Measurements from ENCODE around the gene TP53. TPM values are rescaled to one million over a fixed set of nuclear protein-coding genes. Genes with fewer than 3 reads are reported as not detected.
"Not testable (repeated sequence)": the region's sequence is repeated elsewhere in the genome, so short reads cannot be mapped to it uniquely, and the experiment has no call there.

TP53 gene
- total RNA-seq, 1 experiment from 2014 or later, result 9.2 TPM

DNA sequence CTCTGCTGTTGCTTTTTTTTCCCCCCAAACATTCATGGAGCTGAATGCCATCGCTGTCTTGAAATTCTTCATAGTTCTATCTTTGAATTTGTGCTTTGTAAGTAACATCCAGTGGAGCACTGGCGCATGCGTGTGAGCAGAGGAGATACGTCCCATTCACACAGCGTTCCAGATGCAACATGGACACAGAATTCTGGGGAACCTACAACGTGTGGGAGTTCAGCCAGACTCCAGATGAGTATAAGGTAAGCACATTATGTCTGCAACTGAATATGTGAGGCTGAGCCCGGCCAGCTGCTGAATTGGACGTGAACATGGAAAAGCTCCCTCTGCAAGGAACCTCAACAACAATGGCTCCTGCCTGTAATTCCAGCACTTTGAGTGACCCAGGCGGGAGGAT lies 40.8 kb downstream of the TP53 start:
- POLR2A ChIA-PET, result no interaction called here
- Mint-ChIP-seq H3K27me3 (ENCODE audit: insufficient read depth, unreplicated experiment) (peaks cover 8% of the 10 kb centered on the region), H3K36me3 (ENCODE audit: insufficient read depth, unreplicated experiment) (no peaks in the 10 kb centered on the region), H3K27ac (ENCODE audit: unreplicated experiment) (no peak overlapping the region), H3K4me1 (ENCODE audit: low read depth, unreplicated experiment) (peaks cover 10% of the 10 kb centered on the region), H3K9me3 (ENCODE audit: unreplicated experiment) (no peaks in the 10 kb centered on the region), H3K4me3 (ENCODE audit: unreplicated experiment) (no peak overlapping the region)
- no peaks in the 10 kb centered on the region for H3K27me3 ChIP-seq (replicated peaks; ENCODE audit: control insufficient read depth, insufficient read depth, low read length)
- intact Hi-C loops (cut with micrococcal nuclease; ENCODE audit: unreplicated experiment), result no loop called here
- no peak overlapping the region for H3K4me3 ChIP-seq (ENCODE audit: low read depth, low read length)
- BruUV-seq (replicated peaks), result no TSS peak
- H3K4me1 ChIP-seq, result no peaks in the 10 kb centered on the region
- H3K36me3 ChIP-seq (ENCODE audit: control insufficient read depth, insufficient read depth, low read length), result no peaks in the 10 kb centered on the region
- DNase-seq, result no peak
- TF ChIP-seq, protein P1, sequence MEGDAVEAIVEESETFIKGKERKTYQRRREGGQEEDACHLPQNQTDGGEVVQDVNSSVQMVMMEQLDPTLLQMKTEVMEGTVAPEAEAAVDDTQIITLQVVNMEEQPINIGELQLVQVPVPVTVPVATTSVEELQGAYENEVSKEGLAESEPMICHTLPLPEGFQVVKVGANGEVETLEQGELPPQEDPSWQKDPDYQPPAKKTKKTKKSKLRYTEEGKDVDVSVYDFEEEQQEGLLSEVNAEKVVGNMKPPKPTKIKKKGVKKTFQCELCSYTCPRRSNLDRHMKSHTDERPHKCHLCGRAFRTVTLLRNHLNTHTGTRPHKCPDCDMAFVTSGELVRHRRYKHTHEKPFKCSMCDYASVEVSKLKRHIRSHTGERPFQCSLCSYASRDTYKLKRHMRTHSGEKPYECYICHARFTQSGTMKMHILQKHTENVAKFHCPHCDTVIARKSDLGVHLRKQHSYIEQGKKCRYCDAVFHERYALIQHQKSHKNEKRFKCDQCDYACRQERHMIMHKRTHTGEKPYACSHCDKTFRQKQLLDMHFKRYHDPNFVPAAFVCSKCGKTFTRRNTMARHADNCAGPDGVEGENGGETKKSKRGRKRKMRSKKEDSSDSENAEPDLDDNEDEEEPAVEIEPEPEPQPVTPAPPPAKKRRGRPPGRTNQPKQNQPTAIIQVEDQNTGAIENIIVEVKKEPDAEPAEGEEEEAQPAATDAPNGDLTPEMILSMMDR (IDR thresholded peaks at IDR 0.05; ENCODE audit: insufficient read depth in 1 of 2, low read depth in 1 of 2, low read length in 1 of 2, severe bottlenecking in 1 of 2, unreplicated experiment in 1 of 2), result no peak
- CTCF ChIA-PET, result no interaction called here
- H3K9me3 ChIP-seq, result no peaks in the 10 kb centered on the region

DNA sequence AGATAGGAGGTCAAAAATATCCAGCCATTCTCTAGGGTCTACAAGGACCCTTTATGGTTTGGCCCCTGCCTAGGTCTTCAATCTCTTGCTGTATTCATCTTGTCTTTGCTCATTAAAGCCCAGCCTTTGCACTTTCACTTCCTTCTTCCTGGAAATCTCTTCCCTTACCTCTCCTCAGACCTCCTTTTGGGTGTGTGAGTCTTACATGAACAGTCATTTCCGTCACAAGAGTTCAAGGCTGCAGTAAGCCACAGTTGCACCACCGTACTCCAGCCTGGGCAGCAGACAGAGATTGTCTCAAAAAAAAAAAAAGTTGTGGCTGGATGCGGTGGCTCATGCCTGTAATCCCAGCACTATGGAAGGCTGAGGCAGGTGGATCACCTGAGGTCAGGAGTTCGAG lies 42.5 kb downstream of the TP53 start:
- no TSS peak for BruUV-seq (replicated peaks)
- Mint-ChIP-seq H3K36me3 (ENCODE audit: insufficient read depth, unreplicated experiment) (no peaks in the 10 kb centered on the region), H3K9me3 (ENCODE audit: unreplicated experiment) (no peaks in the 10 kb centered on the region), H3K4me1 (ENCODE audit: low read depth, unreplicated experiment) (peaks cover under 1% of the 10 kb centered on the region), H3K4me3 (ENCODE audit: unreplicated experiment) (no peak overlapping the region), H3K27me3 (ENCODE audit: insufficient read depth, unreplicated experiment) (no peaks in the 10 kb centered on the region), H3K27ac (ENCODE audit: unreplicated experiment) (no peak overlapping the region)
- Histone ChIP-seq H3K36me3 (ENCODE audit: control insufficient read depth, insufficient read depth, low read length) (no peaks in the 10 kb centered on the region), H3K4me1 (no peaks in the 10 kb centered on the region), H3K27me3 (replicated peaks; ENCODE audit: control insufficient read depth, insufficient read depth, low read length) (no peaks in the 10 kb centered on the region), H3K4me3 (ENCODE audit: low read depth, low read length) (no peak overlapping the region), H3K9me3 (no peaks in the 10 kb centered on the region)
- ChIA-PET CTCF (no interaction called here), POLR2A (no interaction called here)
- TF ChIP-seq, protein P1 (IDR thresholded peaks at IDR 0.05; ENCODE audit: insufficient read depth in 1 of 2, low read depth in 1 of 2, low read length in 1 of 2, severe bottlenecking in 1 of 2, unreplicated experiment in 1 of 2), result no peak
- no peak for DNase-seq
- intact Hi-C loops (cut with micrococcal nuclease; ENCODE audit: unreplicated experiment), result no loop called here

DNA sequence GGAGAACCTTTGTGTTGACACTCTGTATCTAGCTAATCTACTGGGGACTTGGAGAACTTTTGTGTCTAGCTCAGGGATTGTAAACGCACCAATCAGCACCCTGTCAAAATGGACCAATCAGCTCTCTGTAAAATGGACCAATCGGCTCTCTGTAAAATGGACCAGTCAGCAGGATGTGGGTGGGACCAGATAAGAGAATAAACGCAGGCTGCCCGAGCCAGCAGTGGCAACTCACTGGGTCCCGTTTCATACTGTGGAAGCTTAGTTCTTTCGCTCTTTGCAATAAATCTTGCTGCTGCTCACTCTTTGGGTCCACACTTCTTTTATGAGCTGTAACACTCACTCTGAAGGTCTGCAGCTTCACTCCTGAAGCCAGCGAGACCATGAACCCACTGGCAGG lies 45.7 kb downstream of the TP53 start:
- H3K27me3 ChIP-seq (replicated peaks; ENCODE audit: control insufficient read depth, insufficient read depth, low read length); H3K36me3 Mint-ChIP-seq (ENCODE audit: insufficient read depth, unreplicated experiment); H3K27ac Mint-ChIP-seq (ENCODE audit: unreplicated experiment); H3K4me3 ChIP-seq (ENCODE audit: low read depth, low read length); CTCF ChIA-PET; H3K9me3 ChIP-seq; H3K4me1 ChIP-seq; H3K4me1 Mint-ChIP-seq (ENCODE audit: low read depth, unreplicated experiment); DNase-seq; BruUV-seq (replicated peaks); POLR2A ChIA-PET; intact Hi-C loops (cut with micrococcal nuclease; ENCODE audit: unreplicated experiment); H3K36me3 ChIP-seq (ENCODE audit: control insufficient read depth, insufficient read depth, low read length); H3K9me3 Mint-ChIP-seq (ENCODE audit: unreplicated experiment); H3K4me3 Mint-ChIP-seq (ENCODE audit: unreplicated experiment); H3K27me3 Mint-ChIP-seq (ENCODE audit: insufficient read depth, unreplicated experiment): not testable (repeated sequence)

DNA sequence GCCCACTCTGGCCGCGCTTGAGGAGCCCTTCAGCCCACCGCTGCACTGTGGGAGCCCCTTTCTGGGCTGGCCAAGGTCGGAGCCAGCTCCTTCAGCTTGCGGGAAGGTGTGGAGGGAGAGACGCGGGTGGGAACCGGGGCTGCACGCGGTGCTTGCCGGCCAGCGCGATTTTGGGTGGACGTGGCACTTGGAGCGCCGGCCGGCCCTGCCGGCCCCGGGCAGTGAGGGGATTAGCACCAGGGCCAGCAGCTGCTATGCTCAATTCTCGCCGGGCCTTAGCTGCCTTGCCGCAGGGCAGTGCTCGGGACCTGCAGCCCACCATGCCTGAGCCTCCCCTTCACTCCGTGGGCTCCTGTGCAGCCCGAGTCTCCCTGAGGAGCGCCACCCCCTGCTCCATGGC lies 46.5 kb downstream of the TP53 start:
- TF ChIP-seq, protein P1 (IDR thresholded peaks at IDR 0.05; ENCODE audit: insufficient read depth in 1 of 2, low read depth in 1 of 2, low read length in 1 of 2, severe bottlenecking in 1 of 2, unreplicated experiment in 1 of 2), result no peak
- Mint-ChIP-seq H3K4me1 (ENCODE audit: low read depth, unreplicated experiment) (no peaks in the 10 kb centered on the region), H3K4me3 (ENCODE audit: unreplicated experiment) (no peak overlapping the region), H3K27ac (ENCODE audit: unreplicated experiment) (no peak overlapping the region), H3K9me3 (ENCODE audit: unreplicated experiment) (no peaks in the 10 kb centered on the region), H3K27me3 (ENCODE audit: insufficient read depth, unreplicated experiment) (no peaks in the 10 kb centered on the region), H3K36me3 (ENCODE audit: insufficient read depth, unreplicated experiment) (no peaks in the 10 kb centered on the region)
- DNase-seq, result no peak
- intact Hi-C loops (cut with micrococcal nuclease; ENCODE audit: unreplicated experiment), result no loop called here
- no peaks in the 10 kb centered on the region for H3K27me3 ChIP-seq (replicated peaks; ENCODE audit: control insufficient read depth, insufficient read depth, low read length)
- no peaks in the 10 kb centered on the region for H3K36me3 ChIP-seq (ENCODE audit: control insufficient read depth, insufficient read depth, low read length)
- H3K9me3 ChIP-seq, result no peaks in the 10 kb centered on the region
- no peaks in the 10 kb centered on the region for H3K4me1 ChIP-seq
- POLR2A ChIA-PET, result no interaction called here
- no TSS peak for BruUV-seq (replicated peaks)
- CTCF ChIA-PET, result no interaction called here
- H3K4me3 ChIP-seq (ENCODE audit: low read depth, low read length), result no peak overlapping the region
